HUDEP-2 (cell line): ENCODE data around the gene FOXO3B.
"Not testable (repeated sequence)": the region's sequence is repeated elsewhere in the genome, so short reads cannot be mapped to it uniquely, and the experiment has no call there.

ENCODE experiments used
- DNase-seq, 76 experiments: peaks; one replicate each; lab custom pipeline; 2025; ENCODE audit not compliant: unreplicated experiment in 76 of 76; lab: John Stamatoyannopoulos, UW

Gene FOXO3B

DNA sequence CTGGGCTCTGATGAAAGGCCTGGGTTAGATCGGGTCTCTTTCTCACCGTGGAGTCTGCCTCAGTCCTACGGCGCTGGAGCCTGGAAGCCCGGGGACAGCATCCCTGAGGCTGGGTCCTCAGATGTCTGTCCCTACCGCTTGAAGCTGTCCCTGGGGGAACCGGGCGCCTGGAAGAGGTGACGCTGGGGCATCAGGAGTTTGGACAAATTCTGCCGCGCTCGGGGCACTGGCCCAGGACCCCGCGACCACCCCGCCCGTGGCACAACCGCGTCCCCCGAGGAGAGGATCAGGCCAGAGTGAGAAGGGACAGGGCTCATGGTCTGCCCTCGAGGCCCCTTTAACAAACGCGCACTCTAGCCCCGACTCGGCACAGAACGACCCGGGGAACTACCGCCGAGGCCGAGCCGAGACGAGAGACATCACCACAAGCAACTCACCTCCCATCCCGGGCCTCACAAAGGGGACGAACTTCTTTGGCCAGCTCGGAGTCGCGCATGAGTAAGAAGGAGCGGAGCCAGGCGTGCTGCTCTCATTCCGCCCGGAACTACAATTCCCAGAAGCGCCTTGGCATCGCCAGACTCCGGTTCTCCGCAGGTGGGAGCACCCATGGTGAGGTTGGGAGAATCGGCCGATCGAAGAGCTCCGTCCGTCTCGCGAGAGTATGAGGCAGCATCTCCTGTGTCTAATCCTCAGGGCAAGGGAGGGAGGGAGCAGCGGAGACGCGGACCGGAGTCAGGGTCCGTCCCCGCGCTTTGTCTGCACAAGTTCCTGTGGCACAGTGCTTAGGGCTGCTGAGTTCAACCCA, at the start of gene FOXO3B:
TSS of gene FOXO3B (minus strand) at position 548 of the 805 bp plus-strand sequence. CDS start 663 bp downstream, outside the sequence.
- DNase-seq: peak in 68 of 76 experiments; percentile 3 to 83 (median 67)

DNA sequence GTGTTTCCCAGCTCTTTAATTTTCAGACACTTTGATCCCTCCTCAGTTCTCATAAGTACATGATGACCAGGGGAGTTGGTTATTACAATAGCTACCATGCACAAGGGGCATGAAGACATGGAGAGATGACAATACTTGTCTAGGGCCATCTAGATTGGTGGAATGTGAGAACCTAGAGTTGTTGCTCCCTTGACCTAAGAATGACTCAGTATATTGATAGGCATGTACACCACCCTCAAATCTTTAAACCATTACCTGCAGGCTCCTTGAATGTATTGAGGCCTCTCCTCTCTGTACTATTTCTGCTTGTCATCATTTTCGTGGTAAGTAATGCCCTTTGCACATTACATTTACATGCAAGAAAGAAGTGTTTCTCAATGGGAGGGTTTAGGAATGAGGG, 41.4 kb upstream of the FOXO3B start:
- DNase-seq: not testable (repeated sequence)

DNA sequence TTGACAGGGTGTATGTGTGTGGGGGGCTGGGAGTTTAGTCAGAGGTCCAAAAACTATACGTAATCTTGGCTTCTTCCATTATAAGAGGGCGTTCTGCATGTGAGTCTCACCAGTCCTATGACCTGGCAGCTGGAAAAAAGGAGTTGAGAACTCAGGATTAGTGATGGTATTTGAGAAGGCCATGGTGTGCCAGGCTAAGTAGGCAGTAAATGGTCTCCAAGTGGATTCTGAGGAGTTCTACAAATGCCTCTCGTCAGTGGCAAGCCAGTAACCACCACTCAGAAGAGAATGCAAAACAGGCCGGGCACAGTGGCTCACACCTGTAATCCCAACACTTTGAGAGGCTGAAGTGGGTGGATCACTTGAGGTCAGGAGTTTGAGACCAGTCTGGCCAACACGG, 40.5 kb upstream of the FOXO3B start:
- DNase-seq: not testable (repeated sequence)

DNA sequence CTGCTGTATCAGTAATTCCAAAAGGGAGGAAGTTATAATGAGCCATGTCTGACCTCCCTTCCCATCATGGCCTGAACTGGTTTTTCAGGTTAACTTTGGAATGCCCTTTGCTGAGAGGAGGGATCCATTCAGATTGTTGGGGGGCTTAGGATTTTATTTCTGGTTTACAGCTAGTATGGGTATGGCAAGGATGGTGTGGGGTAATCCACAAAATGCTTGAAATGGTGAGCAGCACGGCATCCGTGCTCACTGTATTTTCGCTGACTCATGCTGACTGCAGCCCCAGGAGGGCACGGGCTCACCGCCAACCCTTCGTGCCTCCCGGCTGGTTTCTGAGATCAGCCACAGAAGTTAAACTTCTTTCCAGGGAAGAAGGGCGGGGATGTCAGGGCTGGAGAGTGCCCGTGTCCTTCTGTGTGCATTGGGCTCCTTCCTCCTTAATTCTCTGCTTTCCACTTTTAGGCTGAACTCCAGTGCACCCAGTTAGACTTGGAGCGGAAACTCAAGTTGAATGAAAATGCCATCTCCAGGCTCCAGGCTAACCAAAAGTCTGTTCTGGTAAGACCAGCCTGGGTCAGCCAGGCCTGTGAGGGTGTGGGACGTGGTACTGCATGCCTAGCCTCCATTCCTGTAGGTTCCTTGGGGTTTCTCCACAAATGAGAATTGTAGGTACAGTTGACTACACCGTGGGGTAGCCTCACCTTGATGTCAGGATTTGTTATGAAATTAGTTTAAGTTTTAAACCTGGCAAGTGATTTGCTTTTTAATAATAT, 39.8 kb upstream of the FOXO3B start:
- not testable (repeated sequence) for DNase-seq

DNA sequence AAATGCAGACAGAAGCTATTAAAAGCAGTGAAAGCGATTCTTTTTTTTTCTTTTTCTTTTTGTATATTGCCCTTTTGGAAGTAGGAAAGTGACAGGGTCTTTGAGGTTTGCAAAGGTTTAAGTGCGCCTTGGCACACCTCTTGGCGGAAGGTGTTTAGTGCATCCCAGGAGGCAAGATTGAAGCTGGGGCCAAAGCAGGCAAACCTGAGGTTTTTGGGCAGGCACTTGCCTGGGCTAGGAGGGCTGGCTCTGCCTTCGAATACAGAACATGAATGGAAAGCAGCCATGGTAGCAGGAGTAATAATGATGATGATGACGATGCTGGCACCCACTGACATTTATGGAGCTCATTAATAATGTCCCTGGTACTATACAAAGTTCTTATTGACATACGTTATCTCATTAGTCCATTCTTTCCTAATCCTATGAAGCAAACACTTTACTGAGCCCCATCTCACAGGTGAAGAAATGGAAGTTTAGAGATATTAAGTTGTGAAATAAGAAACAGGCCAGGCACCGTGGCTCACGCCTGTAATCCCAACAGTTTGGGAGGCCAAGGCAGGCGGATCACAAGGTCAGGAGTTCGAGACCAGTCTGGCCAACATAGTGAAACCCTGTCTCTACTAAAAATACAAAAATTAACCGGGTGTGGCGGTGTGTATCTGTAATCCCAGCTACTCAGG, 37.5 kb upstream of the FOXO3B start:
- not testable (repeated sequence) for DNase-seq

DNA sequence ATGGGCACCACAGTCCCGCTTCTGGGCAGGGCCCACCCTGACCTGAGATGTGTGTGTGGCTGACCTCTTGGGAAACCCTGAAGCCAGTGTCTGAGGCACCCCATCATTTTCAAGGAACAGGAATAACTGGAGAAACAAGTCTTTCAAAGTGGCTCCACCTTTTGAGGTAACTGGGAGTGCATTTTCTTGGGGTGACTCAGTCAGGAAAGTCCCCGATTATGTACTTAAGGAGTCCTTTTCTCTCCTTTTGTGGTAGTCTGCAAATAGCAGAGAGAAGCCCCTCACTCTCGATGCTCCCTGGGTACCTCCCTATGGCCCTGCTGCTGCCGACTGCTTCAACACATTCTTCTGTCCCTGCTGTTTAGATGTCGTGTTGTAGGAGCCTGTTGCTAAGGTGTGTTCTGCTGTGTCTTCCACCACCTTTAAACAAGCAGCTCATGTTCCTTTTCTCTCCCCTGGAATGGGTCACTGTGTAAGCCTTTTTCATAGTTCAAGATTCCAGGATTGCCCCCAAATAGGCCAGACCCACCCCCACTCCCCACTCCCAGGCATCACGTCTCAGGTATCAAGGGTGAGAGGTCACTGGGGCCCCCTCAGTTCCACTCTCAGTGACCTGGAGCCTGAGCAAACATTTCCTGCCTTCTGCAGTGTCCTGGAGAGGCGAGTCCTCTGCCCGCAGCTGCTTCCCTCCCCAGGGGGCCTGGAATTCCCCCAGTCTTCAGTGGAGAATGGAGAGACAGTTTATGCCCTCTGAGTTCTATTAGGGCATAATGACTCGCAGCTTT, 36.7 kb upstream of the FOXO3B start:
- DNase-seq: not testable (repeated sequence)

DNA sequence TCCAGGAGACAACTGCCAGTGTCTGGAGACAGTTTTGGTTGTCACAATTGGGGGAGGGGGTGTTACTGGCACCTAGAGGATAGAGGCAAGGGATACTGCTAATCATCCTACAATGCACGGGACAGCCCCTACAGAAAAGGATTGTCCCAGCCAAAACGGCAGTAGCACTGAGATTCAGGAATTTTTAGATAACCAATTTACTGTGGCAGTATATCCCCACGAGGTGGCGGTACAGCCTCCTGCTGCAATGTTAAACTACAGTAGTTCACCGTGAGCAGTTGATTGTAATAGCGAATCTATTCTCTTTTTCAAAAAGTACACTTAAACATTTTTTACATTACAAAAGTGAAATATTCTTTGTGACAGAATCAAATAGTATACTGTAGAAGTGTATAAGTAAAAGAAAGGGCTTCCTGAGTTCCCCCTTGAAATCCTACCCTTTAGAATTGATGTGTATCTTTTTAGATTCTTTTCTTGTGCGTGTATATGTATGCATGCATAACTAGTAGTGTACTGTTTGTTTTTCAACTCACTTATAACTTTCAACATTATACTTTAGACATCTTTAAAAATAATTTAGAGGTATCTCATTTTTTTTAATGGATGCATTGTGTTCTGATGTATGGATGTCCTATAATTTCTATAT, 30.4 kb upstream of the FOXO3B start:
- DNase-seq: peak in 53 of 76 experiments; percentile 2 to 65 (median 31)

DNA sequence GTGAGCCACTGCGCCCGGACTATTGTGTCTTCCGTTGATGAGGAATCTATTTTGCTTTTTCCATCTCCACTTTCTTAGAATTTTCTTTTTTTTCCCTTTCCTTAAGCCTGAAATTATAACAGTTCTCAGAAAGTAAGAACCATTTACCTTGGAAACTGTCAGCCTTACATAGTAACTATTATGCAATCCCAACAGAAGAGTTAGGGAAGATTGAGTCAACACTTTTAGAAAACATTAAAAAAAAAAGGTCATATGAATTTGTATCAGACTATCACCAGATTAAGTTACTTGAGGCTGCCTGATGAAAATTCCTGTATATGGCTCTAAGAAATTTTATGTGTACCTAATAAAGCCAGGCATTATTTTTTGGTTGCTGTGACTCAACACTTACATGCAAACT, 26.1 kb upstream of the FOXO3B start:
- DNase-seq: not testable (repeated sequence)

DNA sequence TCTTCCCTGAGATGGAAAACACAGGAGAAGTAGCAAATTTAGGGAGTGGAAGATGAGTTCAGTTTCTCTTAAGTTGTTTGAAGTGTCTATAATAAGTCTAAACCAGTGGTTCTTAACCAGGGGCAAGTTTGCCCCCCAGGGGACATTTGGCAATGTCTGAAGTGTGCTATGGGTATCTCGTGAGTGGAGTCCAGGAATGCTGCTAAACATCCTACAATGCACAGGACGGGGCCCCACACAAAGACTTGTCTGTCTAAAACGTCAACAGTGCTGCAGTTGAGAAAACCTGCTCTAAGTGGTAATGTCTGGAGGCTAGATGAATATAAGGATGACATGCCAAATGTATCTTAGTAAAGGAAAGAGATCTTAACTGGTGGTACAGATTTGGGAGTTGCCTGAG, 23.8 kb upstream of the FOXO3B start:
- DNase-seq: not testable (repeated sequence)

DNA sequence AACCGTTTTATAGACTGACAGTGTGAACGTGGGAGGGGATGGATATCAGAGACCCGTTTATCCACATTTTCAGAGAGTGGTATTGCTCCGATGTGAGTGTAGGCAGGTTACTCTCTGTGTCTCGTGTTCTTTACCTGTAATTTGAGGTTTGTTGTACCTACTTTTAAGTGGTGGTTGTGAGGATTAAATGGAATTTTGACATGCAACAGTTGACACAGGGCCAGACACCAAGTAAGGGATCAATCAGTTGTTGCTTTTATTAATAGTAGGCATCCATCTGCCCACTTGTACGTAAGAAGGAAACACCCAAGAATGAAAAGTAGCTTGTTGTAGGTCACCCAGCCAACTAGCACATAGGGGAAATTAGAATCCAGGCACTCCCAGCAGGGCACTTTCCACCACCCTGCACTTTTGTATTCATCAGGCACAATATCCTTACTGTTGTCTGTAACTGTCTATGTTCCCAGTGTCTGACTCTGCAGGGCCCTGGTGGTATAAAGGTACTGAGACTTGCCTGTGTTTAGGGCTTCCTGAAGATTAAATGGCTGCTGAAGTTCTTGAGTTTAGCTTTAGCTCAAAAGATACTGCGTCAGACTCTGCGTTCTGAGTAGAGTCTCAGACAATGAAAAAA, 16.5 kb upstream of the FOXO3B start:
- DNase-seq: not testable (repeated sequence)

DNA sequence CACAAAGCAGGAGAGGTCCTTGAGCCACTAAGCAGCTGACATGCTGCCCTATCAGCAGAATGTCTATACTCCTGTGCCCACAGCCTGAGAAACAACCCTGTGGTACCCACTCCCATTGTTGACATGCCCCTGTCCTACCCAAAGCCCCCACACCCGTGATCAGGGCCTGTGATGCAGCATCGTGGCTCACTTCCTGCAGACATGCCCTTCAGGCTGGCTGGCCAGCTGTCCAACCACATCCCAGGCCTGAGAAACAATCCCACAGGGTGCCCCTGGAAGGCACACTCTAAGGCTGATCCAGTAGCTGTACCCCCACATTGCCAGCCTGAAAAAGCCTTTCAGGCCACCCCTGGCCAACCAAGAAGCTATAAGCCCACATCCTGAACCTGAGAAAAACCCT, 13.0 kb upstream of the FOXO3B start:
- DNase-seq: not testable (repeated sequence)

DNA sequence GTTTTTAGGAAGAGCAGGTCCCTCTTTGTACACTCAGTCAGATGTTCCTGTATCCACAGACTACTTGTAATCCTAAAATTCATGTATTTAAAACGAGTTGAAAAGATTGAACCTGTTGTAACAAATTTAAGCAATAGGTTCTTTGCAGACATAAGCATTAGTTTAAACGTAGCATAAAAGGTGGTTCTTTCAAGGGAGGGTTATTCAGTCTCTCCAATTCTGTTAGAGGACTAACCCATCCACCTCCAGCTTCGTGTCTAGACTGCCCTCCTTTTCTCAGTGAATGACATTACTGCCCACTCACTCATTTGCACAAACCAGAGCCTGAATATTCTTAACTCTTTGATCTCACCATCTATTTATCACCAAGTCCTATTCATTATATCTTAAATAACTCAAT, 554 bp upstream of the FOXO3B start:
- not testable (repeated sequence) for DNase-seq

DNA sequence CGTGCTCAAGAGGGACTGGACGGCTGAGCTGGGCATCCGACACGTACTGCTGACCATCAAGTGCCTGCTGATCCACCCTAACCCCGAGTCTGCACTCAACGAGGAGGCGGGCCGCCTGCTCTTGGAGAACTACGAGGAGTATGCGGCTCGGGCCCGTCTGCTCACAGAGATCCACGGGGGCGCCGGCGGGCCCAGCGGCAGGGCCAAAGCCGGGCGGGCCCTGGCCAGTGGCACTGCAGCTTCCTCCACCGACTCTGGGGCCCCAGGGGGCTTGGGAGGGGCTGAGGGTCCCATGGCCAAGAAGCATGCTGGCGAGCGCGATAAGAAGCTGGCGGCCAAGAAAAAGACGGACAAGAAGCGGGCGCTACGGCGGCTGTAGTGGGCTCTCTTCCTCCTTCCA, 4.7 kb downstream of the FOXO3B start:
- DNase-seq: not testable (repeated sequence)

DNA sequence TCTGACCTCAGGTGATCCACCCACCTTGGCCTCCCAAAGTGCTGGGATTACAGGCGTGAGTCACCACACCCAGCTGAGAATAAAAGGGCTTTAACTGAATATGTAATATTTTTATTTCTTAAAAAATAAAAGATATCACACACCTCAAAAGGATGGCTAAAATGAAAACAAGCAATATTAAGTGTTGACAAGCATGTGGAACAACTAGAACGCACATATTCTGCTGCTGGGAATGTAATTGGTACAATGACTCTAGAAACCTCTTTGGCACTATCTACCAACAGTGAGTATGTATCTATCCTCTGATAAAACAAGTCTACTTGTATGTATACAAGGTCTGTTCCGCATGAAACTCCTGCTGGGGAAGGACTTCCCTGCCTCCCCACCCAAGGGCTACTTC, 5.2 kb downstream of the FOXO3B start:
- DNase-seq: not testable (repeated sequence)

DNA sequence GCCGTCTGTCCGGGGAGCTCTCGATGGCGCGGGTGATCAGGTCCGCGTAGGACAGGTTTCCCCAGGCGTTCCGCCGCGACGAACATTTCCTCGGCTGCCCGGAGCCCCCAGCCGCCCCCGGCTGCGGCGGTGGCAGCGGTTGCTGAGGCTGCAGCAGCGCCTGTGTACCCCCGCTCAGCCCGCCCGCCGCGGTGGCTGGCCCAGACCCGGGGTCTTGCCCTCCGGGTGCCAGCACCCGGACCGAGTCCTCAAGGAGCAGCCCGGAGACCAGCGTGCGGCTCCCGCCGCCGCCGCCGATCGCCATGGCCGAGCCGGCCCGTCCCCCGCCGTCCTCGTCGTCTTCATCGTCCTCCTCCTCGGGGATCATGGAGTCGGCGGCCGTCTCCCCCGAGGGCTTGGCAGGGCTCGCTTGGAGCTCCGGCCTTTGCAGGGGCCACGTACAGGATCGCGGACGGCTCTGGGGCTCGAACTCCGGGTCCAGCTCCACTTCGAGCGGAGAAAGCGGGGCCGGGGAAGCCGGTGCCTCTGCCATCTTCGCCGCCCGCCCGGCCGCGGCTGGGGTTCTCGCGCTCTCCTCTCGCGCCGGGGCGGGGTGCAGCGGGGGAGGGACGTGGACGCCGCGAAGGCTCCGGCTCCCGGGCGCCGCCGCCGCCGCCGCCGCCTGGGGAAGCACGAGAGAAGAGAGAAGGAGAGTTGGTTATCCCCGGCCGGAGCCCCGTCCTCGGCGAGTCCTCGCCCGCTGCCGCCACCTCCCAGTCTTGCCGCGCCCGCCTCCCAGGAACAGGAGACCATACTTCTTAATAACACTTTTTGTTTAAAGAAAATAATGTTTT, 9.5 kb downstream of the FOXO3B start:
- not testable (repeated sequence) for DNase-seq

DNA sequence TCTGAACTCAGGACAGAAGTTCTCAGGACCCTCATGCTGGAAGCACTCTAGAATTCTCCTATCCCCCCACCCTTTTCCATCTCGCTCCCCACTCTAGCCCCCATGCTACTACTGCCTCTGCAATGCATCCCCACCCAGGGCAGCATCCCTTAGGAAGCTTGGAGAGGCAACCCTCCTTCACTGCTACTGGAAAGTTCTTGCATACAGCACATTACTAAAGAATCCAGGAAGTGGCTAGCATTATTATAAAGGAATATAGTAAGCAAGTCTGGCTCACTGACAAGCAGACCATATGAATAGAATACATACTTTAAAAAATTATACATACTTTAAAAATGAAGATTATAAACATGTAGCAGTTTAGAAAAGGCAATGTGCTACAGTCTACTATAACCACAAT, 13.5 kb downstream of the FOXO3B start:
- DNase-seq: not testable (repeated sequence)

DNA sequence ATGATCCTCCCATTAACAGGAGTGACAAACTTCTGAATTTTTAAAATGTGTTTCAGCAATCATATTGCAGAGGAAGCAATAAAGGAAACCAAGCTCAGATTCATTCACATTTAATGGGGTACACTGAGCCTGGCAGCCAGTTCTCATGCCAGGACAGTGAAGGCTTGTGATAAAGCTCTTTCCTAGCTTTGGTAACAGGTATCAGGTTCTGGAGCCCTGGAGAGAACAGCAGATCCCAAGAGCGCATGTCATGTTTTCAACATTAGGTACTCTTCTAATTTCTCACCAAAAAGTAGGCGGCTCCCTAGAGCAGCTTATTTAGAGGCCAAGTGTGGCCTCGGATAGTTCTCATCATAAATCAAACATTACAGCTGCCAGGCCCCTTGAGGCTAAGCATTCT, 14.6 kb downstream of the FOXO3B start:
- not testable (repeated sequence) for DNase-seq

DNA sequence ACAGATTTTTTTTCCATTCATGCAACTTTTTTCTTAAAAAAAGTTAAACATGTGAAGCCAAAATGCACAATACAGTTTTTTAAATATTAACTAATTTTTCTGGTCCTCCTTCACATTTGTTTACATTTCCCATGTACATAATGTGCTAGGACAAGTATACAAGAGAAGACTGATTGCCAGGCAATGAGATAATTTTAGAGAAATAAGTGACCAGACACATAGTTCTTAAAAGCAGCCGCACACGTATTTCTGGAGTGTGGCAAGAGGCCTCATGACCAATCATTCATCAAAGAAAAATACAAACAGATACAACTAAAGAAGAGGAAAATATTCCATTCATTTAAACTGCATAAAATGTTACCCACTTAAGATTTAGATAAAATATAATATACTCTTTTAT, 15.8 kb downstream of the FOXO3B start:
- DNase-seq: not testable (repeated sequence)
